Hematopoietic multipotent progenitor cell treated with erythropoietin and hydrocortisone succinate and interleukin-3 and kit ligand, for 4 days (in vitro differentiated cells): ENCODE measurements around the gene DIS3L2.
"Not testable (repeated sequence)": the region's sequence is repeated elsewhere in the genome, so short reads cannot be mapped to it uniquely, and the experiment has no call there.

Experiments
- DNase-seq: peaks from one replicate; pipeline ENCODE4 v3.0.0-alpha.2; 2015

Gene DIS3L2

GRCh38 chr2:232013701-232014353, 52.3 kb downstream of the DIS3L2 start:
- peak; percentile 59 for DNase-seq

GRCh38 chr2:232014681-232015080, 53.2 kb downstream of the DIS3L2 start:
- DNase-seq: no peak

GRCh38 chr2:232018181-232018580, 56.7 kb downstream of the DIS3L2 start:
- no peak for DNase-seq

DNA sequence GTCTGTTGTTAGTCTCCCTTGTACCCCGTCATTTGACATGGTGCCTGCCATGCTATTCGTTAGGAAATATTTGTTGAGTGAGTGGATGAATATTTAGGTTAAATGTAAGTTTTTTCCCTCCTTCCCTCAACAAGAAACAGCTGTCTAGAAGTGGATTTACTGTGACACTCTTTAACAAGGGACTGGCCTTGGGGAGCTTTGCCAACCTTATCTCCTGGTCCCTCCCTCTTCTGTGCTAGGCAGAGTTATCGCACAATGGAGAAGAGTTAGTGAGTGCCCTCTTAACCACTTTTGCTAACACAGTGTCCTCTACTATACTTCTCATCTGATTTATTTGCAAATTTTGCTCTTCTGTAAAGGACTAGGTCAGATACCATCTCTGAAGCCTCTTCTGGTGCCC, 61.2 kb downstream of the DIS3L2 start:
- DNase-seq: peak; percentile 8

- no peak for DNase-seq
Measured at GRCh38 chr2:232023426-232023825, 61.9 kb downstream of the DIS3L2 start.

GRCh38 chr2:232024457-232024856, 62.9 kb downstream of the DIS3L2 start:
- no peak for DNase-seq

DNA sequence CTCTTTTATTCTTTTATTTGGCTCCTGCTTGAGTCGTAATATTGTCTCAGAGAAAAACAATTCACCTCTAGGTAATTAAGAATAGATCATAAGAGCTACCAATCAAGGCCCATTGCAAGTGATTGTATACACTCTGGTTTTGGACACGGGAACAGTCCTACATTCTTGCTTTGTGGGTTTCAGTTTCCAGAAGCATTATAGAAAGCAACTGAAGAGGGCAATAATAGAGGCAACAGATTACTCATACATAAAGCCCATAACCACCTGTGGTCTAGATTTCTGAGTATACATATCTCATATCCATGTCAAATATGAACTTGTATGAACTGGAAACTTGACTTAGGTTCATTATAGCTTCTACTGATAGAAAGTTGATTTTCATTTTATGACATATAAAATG, 65.4 kb downstream of the DIS3L2 start:
- DNase-seq: no peak

- DNase-seq: no peak
Measured at GRCh38 chr2:232027530-232027929, 66.0 kb downstream of the DIS3L2 start.

- DNase-seq: no peak
Measured at GRCh38 chr2:232028071-232028470, 66.6 kb downstream of the DIS3L2 start.

DNA sequence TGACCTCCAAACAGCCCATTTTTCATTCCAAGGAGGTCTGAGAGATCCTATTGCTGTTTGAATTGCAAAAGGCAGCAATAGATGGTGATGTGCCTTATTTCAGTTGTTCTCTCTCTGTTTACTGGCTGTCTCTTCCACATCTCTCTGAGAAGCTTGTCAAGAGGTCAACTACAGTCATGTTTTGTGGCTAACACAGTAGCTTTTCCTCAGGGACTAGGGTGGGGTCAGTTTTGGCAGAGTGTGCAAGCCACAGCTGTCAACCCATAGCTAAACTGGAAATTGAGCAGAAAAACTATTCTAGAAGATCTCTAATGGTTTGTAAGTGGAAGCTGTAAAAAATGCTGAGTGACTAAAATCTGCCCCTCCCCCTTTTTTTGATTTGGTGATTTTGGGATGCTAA, 67.1 kb downstream of the DIS3L2 start:
- peak; percentile 9 for DNase-seq

DNA sequence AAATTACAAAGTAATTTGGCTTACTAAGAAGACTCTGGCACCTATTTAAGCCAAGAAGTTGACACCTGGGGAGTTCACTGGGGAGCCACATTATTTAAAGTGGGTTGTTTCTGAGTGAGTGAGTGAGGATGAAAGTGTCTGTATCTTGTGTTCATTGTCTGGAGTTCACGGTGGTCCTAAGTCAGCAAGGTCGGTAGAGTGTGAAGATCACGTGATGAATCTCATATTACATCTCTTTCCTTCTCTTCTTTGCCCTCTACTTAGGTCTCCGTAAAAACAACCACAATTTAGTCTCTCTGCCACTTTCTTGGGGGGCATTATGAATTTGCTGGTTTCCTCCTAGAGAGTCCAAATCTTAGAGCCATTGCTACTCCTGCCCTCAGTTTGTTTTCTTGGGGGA, 67.8 kb downstream of the DIS3L2 start:
- DNase-seq: no peak

- DNase-seq: peak; percentile 20
Measured at GRCh38 chr2:232030229-232030628, 68.7 kb downstream of the DIS3L2 start.

- not testable (repeated sequence) for DNase-seq
Measured at GRCh38 chr2:232035292-232035691, 73.8 kb downstream of the DIS3L2 start.

DNA sequence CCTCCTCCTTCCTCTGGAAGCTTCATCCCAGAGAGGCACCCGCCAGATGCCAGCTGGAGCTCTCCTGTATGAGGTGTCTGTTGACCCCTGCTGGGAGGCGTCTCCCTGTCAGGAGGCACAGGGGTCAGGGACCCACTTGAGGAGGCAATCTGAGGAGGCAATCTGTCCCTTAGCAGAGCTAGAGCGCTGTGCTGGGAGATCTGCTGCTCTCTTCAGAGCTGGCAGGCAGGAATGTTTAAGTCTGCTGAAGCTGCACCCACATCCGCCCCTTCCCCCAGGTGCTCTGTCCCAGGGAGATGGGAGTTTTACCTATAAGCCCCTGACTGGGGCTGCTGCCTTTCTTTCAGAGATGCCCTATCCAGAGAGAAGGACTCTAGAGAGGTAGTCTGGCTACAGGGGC, 75.4 kb downstream of the DIS3L2 start:
- not testable (repeated sequence) for DNase-seq

- peak; percentile 40 for DNase-seq
Measured at GRCh38 chr2:232038251-232038880, 76.9 kb downstream of the DIS3L2 start.

- no peak for DNase-seq
Measured at GRCh38 chr2:232038881-232039485, 77.5 kb downstream of the DIS3L2 start.

- DNase-seq: no peak
Measured at GRCh38 chr2:232042911-232043574, 81.5 kb downstream of the DIS3L2 start.

GRCh38 chr2:232043966-232044365, 82.5 kb downstream of the DIS3L2 start:
- DNase-seq: no peak

DNA sequence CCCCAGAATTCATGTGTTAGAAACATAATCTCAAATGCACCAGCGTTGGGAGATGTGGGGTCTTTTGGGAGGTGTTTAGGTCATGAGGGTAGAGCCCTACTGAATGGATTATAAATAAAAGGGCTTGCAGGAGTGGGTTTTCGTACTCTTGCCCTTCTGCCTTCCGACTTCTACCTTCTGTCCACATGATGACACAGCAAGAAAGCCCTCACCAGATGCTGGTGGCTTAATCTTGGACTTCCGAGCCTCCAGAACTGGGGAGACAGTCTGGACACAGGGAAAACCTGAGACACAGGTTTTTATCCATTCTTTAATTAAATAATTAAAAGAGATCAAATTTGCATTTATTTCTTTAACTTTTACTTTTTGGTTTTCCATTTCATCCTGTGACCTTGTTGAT, 87.8 kb downstream of the DIS3L2 start:
- no peak for DNase-seq

DNA sequence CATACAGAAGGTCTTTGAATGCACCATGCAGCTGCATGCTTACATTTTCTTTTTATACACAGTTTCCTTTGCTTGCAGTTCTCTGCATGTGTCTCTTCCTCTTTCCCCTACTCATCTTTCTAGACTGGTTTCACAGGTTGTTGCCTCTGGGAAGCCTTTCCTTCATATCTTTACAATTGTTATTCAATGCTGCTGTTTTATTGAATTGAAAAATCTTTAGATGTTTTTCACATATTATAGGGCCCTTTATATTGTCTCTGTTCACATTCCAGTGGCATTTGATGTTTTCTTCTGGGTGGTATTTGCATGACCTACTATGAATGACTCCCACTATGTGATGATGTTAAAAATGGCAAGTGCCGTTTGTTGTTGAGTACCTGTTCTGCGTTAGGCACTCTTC, 91.1 kb downstream of the DIS3L2 start:
- DNase-seq: no peak

- no peak for DNase-seq
Measured at GRCh38 chr2:232053777-232054176, 92.3 kb downstream of the DIS3L2 start.

DNA sequence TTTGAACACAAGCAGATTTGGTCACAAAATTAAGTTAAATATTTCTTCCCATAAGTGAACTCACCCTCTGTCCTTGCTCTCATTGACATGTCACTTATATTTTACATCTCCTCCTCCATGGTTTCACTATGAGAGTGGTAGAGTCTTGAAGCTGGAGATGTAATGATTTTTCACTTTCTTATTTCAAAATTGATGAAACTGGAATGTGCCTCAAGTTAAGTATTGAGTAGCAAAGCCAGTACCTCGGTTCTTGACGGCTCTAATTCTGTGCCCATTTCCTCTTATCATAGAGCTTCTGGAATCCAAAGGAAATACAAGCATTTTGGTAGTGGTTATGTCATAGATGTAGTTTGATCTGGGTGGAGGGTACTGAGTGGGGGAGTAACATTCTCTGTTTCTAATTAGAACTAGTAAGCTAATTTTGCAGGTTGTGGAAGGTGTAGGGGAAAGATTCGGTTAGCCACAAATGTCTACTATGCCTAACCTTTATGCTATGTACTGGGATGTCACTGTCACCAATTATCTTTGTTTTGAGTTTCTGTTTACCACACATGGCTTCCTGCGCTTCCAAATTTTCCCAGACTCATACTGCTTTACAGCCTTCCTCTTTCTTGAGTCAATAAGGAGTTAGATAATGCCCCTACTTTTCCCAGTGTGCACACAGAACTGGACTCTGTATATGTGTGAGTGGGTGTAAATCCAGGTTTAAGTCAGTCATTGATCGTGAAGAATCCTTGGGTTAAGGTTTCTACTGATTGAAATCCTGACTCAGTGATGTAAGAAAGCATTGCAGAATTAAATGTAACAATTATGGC, 96.8 kb downstream of the DIS3L2 start:
- DNase-seq: no peak

DNA sequence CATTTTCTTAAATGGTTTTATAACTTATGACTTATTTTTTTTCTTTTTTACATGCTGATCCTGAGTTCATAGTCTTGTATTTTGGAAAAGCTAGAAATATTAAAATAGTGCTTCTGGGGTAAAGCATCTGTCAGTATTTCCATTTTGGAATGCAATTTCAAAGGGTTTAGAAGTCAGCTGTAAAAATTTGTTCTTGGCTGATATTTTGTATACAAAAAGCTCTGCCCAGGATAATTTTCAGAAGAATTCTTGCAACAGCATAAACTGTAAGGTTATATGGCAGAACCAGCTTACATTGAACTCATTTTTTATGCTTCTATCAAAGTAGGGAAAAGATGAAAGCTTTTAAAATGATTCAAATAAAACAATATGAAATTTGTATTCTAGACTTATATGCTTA, 97.4 kb downstream of the DIS3L2 start:
- no peak for DNase-seq
